GM12864 (cell line): ENCODE data around the gene ITPRIPL2.

Experiments
- DNase-seq: peaks from one replicate; pipeline ENCODE4 v3.0.0-alpha.2; 2011; ENCODE audit warnings: low read depth
- H3K4me3 ChIP-seq: 2 replicates; pipeline ENCODE4 v1.5.1; 2011; ENCODE audit warnings: mild to moderate bottlenecking, low read depth, low read length, control low read depth
- TF ChIP-seq, protein P1 (sequence below): IDR thresholded peaks from 2 replicates; pipeline ENCODE4 v1.5.1; 2011; ENCODE audit warnings: low read depth, mild to moderate bottlenecking, moderate library complexity, low read length, control low read depth, inconsistent platforms; ENCODE audit errors: missing control alignments

The ITPRIPL2 gene

DNA sequence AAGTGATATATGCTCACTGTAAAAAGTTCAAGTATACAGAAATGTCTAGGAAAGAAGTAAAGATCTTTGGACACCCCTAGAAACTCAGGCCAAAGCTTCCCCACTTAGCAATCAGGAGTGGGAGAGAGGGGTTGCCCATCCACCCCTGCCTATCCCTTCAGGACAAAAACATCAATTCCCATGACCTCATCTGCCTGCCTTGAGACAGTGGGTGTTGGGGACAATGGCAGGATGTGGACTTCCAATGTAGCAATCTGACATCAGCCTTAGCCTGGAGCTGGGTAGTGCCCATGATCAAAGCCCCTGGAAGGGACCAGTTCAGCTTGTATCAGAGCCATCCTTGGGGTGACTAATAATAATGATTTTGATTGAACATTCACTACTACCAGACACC, 18.1 kb downstream of the ITPRIPL2 start:
- TF ChIP-seq, protein P1, sequence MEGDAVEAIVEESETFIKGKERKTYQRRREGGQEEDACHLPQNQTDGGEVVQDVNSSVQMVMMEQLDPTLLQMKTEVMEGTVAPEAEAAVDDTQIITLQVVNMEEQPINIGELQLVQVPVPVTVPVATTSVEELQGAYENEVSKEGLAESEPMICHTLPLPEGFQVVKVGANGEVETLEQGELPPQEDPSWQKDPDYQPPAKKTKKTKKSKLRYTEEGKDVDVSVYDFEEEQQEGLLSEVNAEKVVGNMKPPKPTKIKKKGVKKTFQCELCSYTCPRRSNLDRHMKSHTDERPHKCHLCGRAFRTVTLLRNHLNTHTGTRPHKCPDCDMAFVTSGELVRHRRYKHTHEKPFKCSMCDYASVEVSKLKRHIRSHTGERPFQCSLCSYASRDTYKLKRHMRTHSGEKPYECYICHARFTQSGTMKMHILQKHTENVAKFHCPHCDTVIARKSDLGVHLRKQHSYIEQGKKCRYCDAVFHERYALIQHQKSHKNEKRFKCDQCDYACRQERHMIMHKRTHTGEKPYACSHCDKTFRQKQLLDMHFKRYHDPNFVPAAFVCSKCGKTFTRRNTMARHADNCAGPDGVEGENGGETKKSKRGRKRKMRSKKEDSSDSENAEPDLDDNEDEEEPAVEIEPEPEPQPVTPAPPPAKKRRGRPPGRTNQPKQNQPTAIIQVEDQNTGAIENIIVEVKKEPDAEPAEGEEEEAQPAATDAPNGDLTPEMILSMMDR: no peak
- no peak overlapping the region for H3K4me3 ChIP-seq
- no peak for DNase-seq

DNA sequence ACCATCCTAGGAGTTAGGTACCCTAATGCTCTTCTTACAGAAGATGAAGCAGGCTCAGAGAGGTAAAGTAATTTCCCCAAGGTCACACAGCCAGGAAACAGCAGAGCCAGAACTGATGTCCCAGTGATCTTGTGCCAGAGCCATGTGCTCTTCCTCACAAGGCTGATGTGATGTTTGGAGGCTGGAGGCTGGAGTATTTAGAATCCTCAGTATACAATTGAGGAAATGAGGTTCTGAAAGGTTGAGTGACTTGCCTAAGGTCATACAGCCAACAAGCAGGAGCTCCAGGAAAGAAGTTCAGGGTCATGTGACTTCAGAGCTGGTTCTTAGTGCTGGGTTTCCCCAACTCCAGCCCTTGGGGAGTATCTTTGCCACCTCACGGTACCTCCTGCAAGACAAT, 18.5 kb downstream of the ITPRIPL2 start:
- no peak overlapping the region for H3K4me3 ChIP-seq
- DNase-seq: no peak
- TF ChIP-seq, protein P1: no peak

GRCh38 chr16:19132898-19133297, 19.1 kb downstream of the ITPRIPL2 start:
- peak; percentile 53 for DNase-seq
- TF ChIP-seq, protein P1: no peak

DNA sequence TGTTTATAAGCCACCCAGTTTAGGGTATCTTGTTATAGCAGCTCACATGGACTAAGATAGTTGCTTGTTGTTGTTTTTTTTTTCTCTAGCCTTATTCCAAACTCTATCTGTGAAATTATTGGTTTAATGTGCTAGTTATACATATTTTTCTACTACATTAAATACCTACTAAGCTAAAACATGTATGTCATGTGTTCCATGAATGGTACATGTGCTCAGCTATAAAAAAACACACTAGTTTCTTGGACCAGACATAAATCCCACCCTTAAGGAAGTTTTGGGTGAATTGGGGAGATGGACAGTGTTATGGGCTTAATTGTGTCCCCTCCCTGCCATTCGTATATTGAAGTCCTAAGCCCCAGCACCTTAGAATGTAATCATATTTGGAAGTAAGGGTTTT, 19.8 kb downstream of the ITPRIPL2 start:
- H3K4me3 ChIP-seq: no peak overlapping the region
- DNase-seq: no peak
- TF ChIP-seq, protein P1: no peak

More at GRCh38 chr16:19132898-19133297, 19.1 kb downstream of the ITPRIPL2 start:
- H3K4me3 ChIP-seq: no peak overlapping the region

GRCh38 chr16:19135201-19135842, 21.6 kb downstream of the ITPRIPL2 start:
- no peak overlapping the region for H3K4me3 ChIP-seq
- TF ChIP-seq, protein P1: no peak
- DNase-seq: no peak

DNA sequence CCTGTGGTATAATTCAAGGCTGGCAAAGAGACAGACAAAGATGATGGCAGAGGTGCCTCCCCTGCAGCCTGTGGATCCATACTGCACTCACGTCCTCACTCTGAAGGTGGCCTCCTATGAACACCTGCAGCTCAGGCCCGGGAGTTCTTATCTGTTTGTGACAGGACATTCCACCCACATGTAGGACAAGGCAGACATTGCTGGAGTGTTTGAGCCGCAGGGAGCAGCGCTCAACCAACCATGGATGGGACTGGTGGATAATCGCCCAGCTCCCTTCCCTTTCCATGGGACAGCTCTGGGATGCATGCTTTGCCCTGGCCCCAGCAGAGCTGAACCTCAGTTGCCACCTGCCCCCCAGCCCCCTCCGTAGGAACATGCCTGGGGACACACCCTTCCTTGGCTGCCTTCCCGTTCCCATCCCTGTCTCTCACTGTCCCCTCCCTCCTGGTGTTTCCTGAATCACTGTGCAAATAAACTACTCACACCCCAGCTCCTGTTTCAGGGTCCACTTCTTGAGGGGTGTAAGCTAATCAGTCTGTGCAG, 22.2 kb downstream of the ITPRIPL2 start:
- TF ChIP-seq, protein P1: no peak
- H3K4me3 ChIP-seq: no peak overlapping the region
- DNase-seq: no peak
